Parathyroid adenoma (tissue), 2 donors: ENCODE measurements around the gene SLC6A12.
A peak's percentile ranks its signal among the peaks of the same experiment; 100 is the strongest.
"Not testable (repeated sequence)": the region's sequence is repeated elsewhere in the genome, so short reads cannot be mapped to it uniquely, and the experiment has no call there.

ENCODE experiments used
- H2AFZ ChIP-seq: fragments of 300-600 bp; sonication (generic); one replicate; pipeline ENCODE4 v1.7.0; 2017; ENCODE audit warnings: antibody characterized with exemption, mild to moderate bottlenecking
- H3K27ac ChIP-seq: fragments of 300-600 bp; sonication (generic); one replicate; pipeline ENCODE4 v1.7.0; 2017
- H3K27me3 ChIP-seq: fragments of 300-600 bp; sonication (generic); one replicate; pipeline ENCODE4 v1.7.0; 2017; ENCODE audit warnings: low read length; ENCODE audit not compliant: control insufficient read depth, insufficient read depth
- H3K36me3 ChIP-seq: fragments of 300-600 bp; sonication (generic); one replicate; pipeline ENCODE4 v1.7.0; 2017; ENCODE audit warnings: low read length; ENCODE audit not compliant: control insufficient read depth, insufficient read depth
- H3K4me1 ChIP-seq: fragments of 300-600 bp; sonication (generic); one replicate; pipeline ENCODE4 v1.7.0; 2017; ENCODE audit warnings: control low read depth
- H3K4me2 ChIP-seq: fragments of 300-600 bp; sonication (generic); one replicate; pipeline ENCODE4 v1.7.0; 2017; ENCODE audit warnings: low read length
- H3K4me3 ChIP-seq: fragments of 300-600 bp; sonication (generic); one replicate; pipeline ENCODE4 v1.7.0; 2017; ENCODE audit warnings: low read depth, low read length
- H3K79me2 ChIP-seq: fragments of 300-600 bp; sonication (generic); one replicate; pipeline ENCODE4 v1.7.0; 2017; ENCODE audit warnings: control low read depth
- H3K9ac ChIP-seq: fragments of 300-600 bp; sonication (generic); one replicate; pipeline ENCODE4 v1.7.0; 2017; ENCODE audit warnings: mild to moderate bottlenecking
- H3K9me3 ChIP-seq: fragments of 300-600 bp; sonication (generic); one replicate; pipeline ENCODE4 v1.7.0; 2017; ENCODE audit warnings: low read length; ENCODE audit not compliant: control insufficient read depth
- CTCF ChIP-seq: fragments of 300-600 bp; sonication (generic); IDR thresholded peaks from one replicate; pipeline ENCODE4 v1.7.0; 2017; ENCODE audit warnings: antibody characterized with exemption, mild to moderate bottlenecking
- donor health status: primary hyperparathyroidism.

Gene SLC6A12

GRCh38 chr12:190881-191280, 23.1 kb downstream of the SLC6A12 start:
- no peaks in the 10 kb centered on the region for H3K36me3 ChIP-seq
- no peak overlapping the region for H3K4me3 ChIP-seq
- no peak for TF ChIP-seq CTCF
- no peak overlapping the region for H3K9ac ChIP-seq
- H3K27ac ChIP-seq = no peak overlapping the region
- H3K4me2 ChIP-seq = no peak overlapping the region
- H3K4me1 ChIP-seq = peaks cover 15% of the 10 kb centered on the region
- H3K27me3 ChIP-seq = no peaks in the 10 kb centered on the region
- no peaks in the 10 kb centered on the region for H3K9me3 ChIP-seq
- H3K79me2 ChIP-seq = no peaks in the 10 kb centered on the region
- H2AFZ ChIP-seq = no peak overlapping the region

- H3K79me2 ChIP-seq = no peaks in the 10 kb centered on the region
- no peak overlapping the region for H3K4me3 ChIP-seq
- H3K36me3 ChIP-seq = no peaks in the 10 kb centered on the region
- H3K27ac ChIP-seq = no peak overlapping the region
- H3K4me1 ChIP-seq = peaks cover 15% of the 10 kb centered on the region
- peak overlapping the region; percentile 80 for H2AFZ ChIP-seq
- H3K27me3 ChIP-seq = no peaks in the 10 kb centered on the region
- no peak for TF ChIP-seq CTCF
- H3K9me3 ChIP-seq = no peaks in the 10 kb centered on the region
- H3K4me2 ChIP-seq = peak overlapping the region; percentile 93
- H3K9ac ChIP-seq = no peak overlapping the region
Observed at GRCh38 chr12:189622-189962, 24.4 kb downstream of the SLC6A12 start.

- no peak overlapping the region for H3K27ac ChIP-seq
- peaks cover 15% of the 10 kb centered on the region for H3K4me1 ChIP-seq
- peak; percentile 72 for TF ChIP-seq CTCF
- peak overlapping the region; percentile 59 for H3K4me3 ChIP-seq
- H3K36me3 ChIP-seq = no peaks in the 10 kb centered on the region
- H3K79me2 ChIP-seq = no peaks in the 10 kb centered on the region
- peak overlapping the region; percentile 93 for H3K4me2 ChIP-seq
- no peak overlapping the region for H3K9ac ChIP-seq
- peak overlapping the region; percentile 80 for H2AFZ ChIP-seq
- H3K27me3 ChIP-seq = no peaks in the 10 kb centered on the region
- no peaks in the 10 kb centered on the region for H3K9me3 ChIP-seq
Observed at GRCh38 chr12:188910-189621, 24.9 kb downstream of the SLC6A12 start.

- H3K27me3 ChIP-seq, H3K79me2 ChIP-seq, H3K9ac ChIP-seq, H3K27ac ChIP-seq, H3K36me3 ChIP-seq, H3K9me3 ChIP-seq: not testable (repeated sequence)
- H2AFZ ChIP-seq = peak overlapping the region; percentile 80
- peaks cover 15% of the 10 kb centered on the region for H3K4me1 ChIP-seq
- H3K4me2 ChIP-seq = peak overlapping the region; percentile 93
- peak overlapping the region; percentile 59 for H3K4me3 ChIP-seq
Observed at GRCh38 chr12:187986-188909, 25.7 kb downstream of the SLC6A12 start.

- Histone ChIP-seq H3K4me1 (peaks cover 15% of the 10 kb centered on the region), H3K9ac (no peak overlapping the region)
Observed at GRCh38 chr12:186006-186625, 27.8 kb downstream of the SLC6A12 start.

More at GRCh38 chr12:186006-186625, 27.8 kb downstream of the SLC6A12 start:
- Histone ChIP-seq H3K27me3 (no peaks in the 10 kb centered on the region), H3K79me2 (no peaks in the 10 kb centered on the region), H3K9me3 (no peaks in the 10 kb centered on the region), H3K36me3 (no peaks in the 10 kb centered on the region), H3K4me3 (no peak overlapping the region), H3K27ac (peak overlapping the region; percentile 24), H2AFZ (peak overlapping the region; percentile 57), H3K4me2 (no peak overlapping the region)
- TF ChIP-seq CTCF = no peak
